ENCODE data around the gene UNC5CL.
"Not testable (repeated sequence)": the region's sequence is repeated elsewhere in the genome, so short reads cannot be mapped to it uniquely, and the experiment has no call there.

The UNC5CL gene

GRCh38 chr6:41037107-41037900 lies 1.7 kb downstream of the UNC5CL start:
- no peak for DNase-seq

- DNase-seq: no peak
These were observed 2.4 kb downstream of the UNC5CL start for GRCh38 chr6:41036601-41037000.

- DNase-seq: no peak
These were observed 2.8 kb downstream of the UNC5CL start for GRCh38 chr6:41036186-41036585.

GRCh38 chr6:41033776-41034175 lies 5.2 kb downstream of the UNC5CL start:
- DNase-seq: no peak

GRCh38 chr6:41032830-41033229 lies 6.2 kb downstream of the UNC5CL start:
- no peak for DNase-seq

GRCh38 chr6:41028561-41029412 lies 10.2 kb downstream of the UNC5CL start:
- DNase-seq: no peak

GRCh38 chr6:41027799-41028560 lies 11.0 kb downstream of the UNC5CL start:
- DNase-seq: no peak

- no peak for DNase-seq
These were observed 11.8 kb downstream of the UNC5CL start for GRCh38 chr6:41027241-41027640.

- no peak for DNase-seq
These were observed 13.0 kb downstream of the UNC5CL start for GRCh38 chr6:41025966-41026530.

- DNase-seq: no peak
These were observed 15.9 kb downstream of the UNC5CL start for GRCh38 chr6:41023114-41023513.

GRCh38 chr6:41022294-41022693 lies 16.7 kb downstream of the UNC5CL start:
- DNase-seq: no peak

GRCh38 chr6:41021832-41022231 lies 17.2 kb downstream of the UNC5CL start:
- no peak for DNase-seq

GRCh38 chr6:41017663-41018062 lies 21.4 kb downstream of the UNC5CL start:
- DNase-seq: no peak

GRCh38 chr6:41015860-41016259 lies 23.2 kb downstream of the UNC5CL start:
- DNase-seq: not testable (repeated sequence)

GRCh38 chr6:41014780-41015179 lies 24.2 kb downstream of the UNC5CL start:
- DNase-seq: no peak

GRCh38 chr6:41013466-41014153 lies 25.4 kb downstream of the UNC5CL start:
- DNase-seq: no peak

GRCh38 chr6:41011673-41012072 lies 27.3 kb downstream of the UNC5CL start:
- no peak for DNase-seq

- DNase-seq: no peak
These were observed 29.4 kb downstream of the UNC5CL start for GRCh38 chr6:41009669-41010068.

- no peak for DNase-seq
These were observed 31.0 kb downstream of the UNC5CL start for GRCh38 chr6:41008011-41008410.

GRCh38 chr6:41006980-41007379 lies 32.0 kb downstream of the UNC5CL start:
- not testable (repeated sequence) for DNase-seq

GRCh38 chr6:41006217-41006616 lies 32.8 kb downstream of the UNC5CL start:
- peak in 1 of 2 experiments; percentile 60 for DNase-seq

- DNase-seq: no peak
These were observed 36.9 kb downstream of the UNC5CL start for GRCh38 chr6:41002168-41002567.
